Hepatocyte (in vitro differentiated cells): ENCODE results near the gene PALD1. TPM values are rescaled to one million over a fixed set of nuclear protein-coding genes. Genes with fewer than 3 reads are reported as not detected.

Experiments
- DNase-seq: peaks from one replicate; pipeline ENCODE4 v3.0.0-alpha.2; 2016; ENCODE audit warnings: low spot score
- H2AFZ ChIP-seq: fragments of 200-600 bp; sonication (generic); 2 replicates; pipeline ENCODE4 v1.6.0; 2016; ENCODE audit warnings: antibody characterized with exemption, mild to moderate bottlenecking
- H3K27ac ChIP-seq: fragments of 200-600 bp; sonication (generic); 2 replicates; pipeline ENCODE4 v1.5.1; 2016; ENCODE audit warnings: mild to moderate bottlenecking
- H3K27me3 ChIP-seq: fragments of 200-600 bp; sonication (generic); 2 replicates; pipeline ENCODE4 v1.6.1; 2016
- H3K36me3 ChIP-seq: fragments of 200-600 bp; sonication (generic); replicated peaks from 2 replicates; pipeline ENCODE4 v1.5.1; 2016; ENCODE audit warnings: low read depth; ENCODE audit not compliant: insufficient read depth
- H3K4me1 ChIP-seq: fragments of 200-600 bp; sonication (generic); 2 replicates; pipeline ENCODE4 v1.5.1; 2016; ENCODE audit warnings: mild to moderate bottlenecking, moderate library complexity; ENCODE audit not compliant: insufficient read depth
- H3K4me2 ChIP-seq: fragments of 200-600 bp; sonication (generic); 2 replicates; pipeline ENCODE4 v1.6.0; 2016
- H3K4me3 ChIP-seq: fragments of 200-600 bp; sonication (generic); 2 replicates; pipeline ENCODE4 v1.5.1; 2016; ENCODE audit warnings: mild to moderate bottlenecking
- H3K79me2 ChIP-seq: fragments of 200-600 bp; sonication (generic); 2 replicates; pipeline ENCODE4 v1.6.0; 2017; ENCODE audit warnings: mild to moderate bottlenecking
- H3K9me2 ChIP-seq: fragments of 200-600 bp; sonication (generic); replicated peaks from 2 replicates; pipeline ENCODE4 v1.6.0; 2017; ENCODE audit warnings: mild to moderate bottlenecking; ENCODE audit not compliant: insufficient read depth
- H3K9me3 ChIP-seq: fragments of 200-600 bp; sonication (generic); 2 replicates; pipeline ENCODE4 v1.5.1; 2016; ENCODE audit warnings: low read depth, mild to moderate bottlenecking
- H4K20me1 ChIP-seq: fragments of 200-600 bp; sonication (generic); 2 replicates; pipeline ENCODE4 v1.6.0; 2016; ENCODE audit warnings: mild to moderate bottlenecking; ENCODE audit not compliant: insufficient read depth, poor library complexity, severe bottlenecking
- EZH2 ChIP-seq: fragments of 200-600 bp; sonication (generic); IDR thresholded peaks from 2 replicates; pipeline ENCODE4 v1.6.1; 2016; ENCODE audit warnings: antibody characterized with exemption, mild to moderate bottlenecking, borderline replicate concordance
- EZH2phosphoT487 ChIP-seq: fragments of 200-600 bp; sonication (generic); IDR thresholded peaks from one replicate; pipeline ENCODE4 v1.6.1; 2018; ENCODE audit warnings: antibody characterized with exemption, mild to moderate bottlenecking, low read depth, moderate library complexity; ENCODE audit not compliant: unreplicated experiment, severe bottlenecking
- WGBS: methylation state at CpG from one replicate; pipeline ENCODE4 v1.1.6; 2016; ENCODE audit warnings: low lambda C conversion rate; ENCODE audit errors: missing lambda C conversion rate; 5-methylcytosine and 5-hydroxymethylcytosine counted together
- polyA plus RNA-seq: library from polyadenylated mRNA; unstranded; fragments of >200 nt; fragmentation: Nextera tagmentation; extraction: Ambion mirVana; gene quantifications from 2 replicates; pipeline ENCODE4 v1.2.1, GENCODE V29; 2016
- total RNA-seq: library from RNA; depleted of rRNA; stranded (reverse); fragments of >200 nt; gene quantifications from 2 replicates; pipeline ENCODE4 v1.2.3, GENCODE V29; 2014
- TF ChIP-seq, protein P1 (sequence below): fragments of 200-600 bp; sonication (generic); IDR thresholded peaks from 2 replicates; pipeline ENCODE4 v1.5.1; 2016; ENCODE audit warnings: antibody characterized with exemption, mild to moderate bottlenecking; ENCODE audit not compliant: poor library complexity

PALD1 gene
- total and polyA plus RNA-seq, 2 experiments from 2014 or later = 1.3 to 2.2 TPM

DNA sequence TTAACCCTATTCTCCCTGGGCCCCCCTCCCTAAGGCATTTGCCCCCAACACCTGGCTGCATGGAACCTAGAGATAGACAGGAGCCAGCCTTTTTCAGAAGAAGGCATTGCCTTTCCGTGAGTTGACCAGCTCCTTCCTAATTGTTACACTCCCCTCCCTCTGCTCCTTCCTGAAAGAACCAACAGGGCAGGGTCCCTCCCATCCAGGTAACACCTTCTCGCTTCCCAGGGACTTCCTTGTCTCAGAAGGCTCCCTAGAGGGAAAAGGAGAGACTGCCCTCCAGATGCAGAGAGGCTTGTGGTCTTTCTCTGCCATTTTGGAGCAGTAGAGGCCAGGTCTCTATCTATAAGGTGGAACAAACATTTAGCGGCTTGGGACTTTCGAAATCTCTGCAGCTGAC, 31.9 kb downstream of the PALD1 start:
- 74% methylated on average over 4 of the region's 4 CpGs for WGBS
- Histone ChIP-seq H3K27ac (no peak overlapping the region), H4K20me1 (no peaks in the 10 kb centered on the region), H2AFZ (no peak overlapping the region), H3K36me3 (no peaks in the 10 kb centered on the region), H3K9me3 (no peaks in the 10 kb centered on the region), H3K79me2 (no peaks in the 10 kb centered on the region), H3K4me3 (no peak overlapping the region), H3K4me2 (no peak overlapping the region), H3K4me1 (peaks cover 8% of the 10 kb centered on the region), H3K9me2 (no peaks in the 10 kb centered on the region), H3K27me3 (no peaks in the 10 kb centered on the region)
- DNase-seq = no peak
- TF ChIP-seq, protein P1, sequence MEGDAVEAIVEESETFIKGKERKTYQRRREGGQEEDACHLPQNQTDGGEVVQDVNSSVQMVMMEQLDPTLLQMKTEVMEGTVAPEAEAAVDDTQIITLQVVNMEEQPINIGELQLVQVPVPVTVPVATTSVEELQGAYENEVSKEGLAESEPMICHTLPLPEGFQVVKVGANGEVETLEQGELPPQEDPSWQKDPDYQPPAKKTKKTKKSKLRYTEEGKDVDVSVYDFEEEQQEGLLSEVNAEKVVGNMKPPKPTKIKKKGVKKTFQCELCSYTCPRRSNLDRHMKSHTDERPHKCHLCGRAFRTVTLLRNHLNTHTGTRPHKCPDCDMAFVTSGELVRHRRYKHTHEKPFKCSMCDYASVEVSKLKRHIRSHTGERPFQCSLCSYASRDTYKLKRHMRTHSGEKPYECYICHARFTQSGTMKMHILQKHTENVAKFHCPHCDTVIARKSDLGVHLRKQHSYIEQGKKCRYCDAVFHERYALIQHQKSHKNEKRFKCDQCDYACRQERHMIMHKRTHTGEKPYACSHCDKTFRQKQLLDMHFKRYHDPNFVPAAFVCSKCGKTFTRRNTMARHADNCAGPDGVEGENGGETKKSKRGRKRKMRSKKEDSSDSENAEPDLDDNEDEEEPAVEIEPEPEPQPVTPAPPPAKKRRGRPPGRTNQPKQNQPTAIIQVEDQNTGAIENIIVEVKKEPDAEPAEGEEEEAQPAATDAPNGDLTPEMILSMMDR = no peak
- TF ChIP-seq EZH2 = no peak
- TF ChIP-seq EZH2phosphoT487 = no peak

DNA sequence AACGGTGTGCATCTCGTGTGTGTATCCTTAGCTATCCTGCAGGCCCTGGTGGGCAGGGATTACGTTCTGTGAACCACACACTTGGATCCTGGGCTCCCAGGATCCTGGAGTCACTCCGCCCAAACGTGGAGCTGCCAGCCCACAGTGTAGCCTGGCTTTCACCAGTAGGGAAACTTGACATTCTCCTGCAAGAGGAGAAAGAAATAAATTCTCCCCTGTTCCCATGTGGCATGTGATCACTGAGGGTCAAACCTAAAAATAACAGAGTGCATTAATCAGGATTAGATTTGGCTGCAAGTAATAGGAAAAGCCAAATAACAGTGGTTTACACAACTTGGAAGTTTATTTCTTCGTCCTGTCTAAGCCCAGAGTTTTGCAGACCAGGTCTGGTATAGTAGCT, 32.3 kb downstream of the PALD1 start:
- Histone ChIP-seq H3K9me3 (no peaks in the 10 kb centered on the region), H3K9me2 (no peaks in the 10 kb centered on the region), H4K20me1 (no peaks in the 10 kb centered on the region), H3K79me2 (no peaks in the 10 kb centered on the region), H3K4me3 (no peak overlapping the region), H3K4me2 (no peak overlapping the region), H3K4me1 (peaks cover 8% of the 10 kb centered on the region), H3K27ac (no peak overlapping the region), H2AFZ (no peak overlapping the region), H3K36me3 (no peaks in the 10 kb centered on the region), H3K27me3 (no peaks in the 10 kb centered on the region)
- TF ChIP-seq, protein P1 = no peak
- TF ChIP-seq EZH2phosphoT487 (no peak), EZH2 (no peak)
- no peak for DNase-seq
- 71% methylated on average over 6 of the region's 6 CpGs for WGBS

DNA sequence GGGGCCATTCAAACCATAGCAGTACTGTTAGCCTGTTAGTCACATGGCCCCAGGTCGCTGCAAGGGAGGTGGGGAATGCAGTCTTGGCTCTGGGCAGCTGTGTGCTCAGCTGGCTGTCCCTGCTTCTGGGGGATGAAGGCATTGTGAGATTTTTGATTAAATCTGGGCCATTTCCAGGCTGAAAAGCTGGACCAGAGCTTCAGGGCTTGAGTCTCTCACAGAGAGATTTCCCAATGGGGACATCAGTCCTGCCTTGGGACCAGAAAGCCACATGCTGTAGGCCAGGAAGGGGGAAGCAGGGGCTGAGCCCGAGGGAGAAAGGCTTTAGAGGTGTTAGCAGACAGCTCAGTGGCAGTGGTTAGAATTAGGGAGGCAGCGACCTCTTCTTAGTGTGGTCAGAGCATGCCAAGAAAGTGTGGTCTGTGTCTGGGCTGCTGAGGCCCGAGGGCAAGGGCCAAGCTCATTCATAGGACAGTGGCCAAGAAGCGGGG, 33.6 kb downstream of the PALD1 start:
- Histone ChIP-seq H4K20me1 (no peaks in the 10 kb centered on the region), H3K9me2 (no peaks in the 10 kb centered on the region), H3K4me1 (peaks cover 8% of the 10 kb centered on the region), H3K9me3 (no peaks in the 10 kb centered on the region), H3K4me3 (no peak overlapping the region), H3K79me2 (no peaks in the 10 kb centered on the region), H3K36me3 (no peaks in the 10 kb centered on the region), H3K27ac (no peak overlapping the region), H3K27me3 (no peaks in the 10 kb centered on the region), H2AFZ (no peak overlapping the region), H3K4me2 (no peak overlapping the region)
- 74% methylated on average over 5 of the region's 5 CpGs for WGBS
- no peak for DNase-seq
- TF ChIP-seq, protein P1 = no peak
- no peak for TF ChIP-seq EZH2phosphoT487
- no peak for TF ChIP-seq EZH2

DNA sequence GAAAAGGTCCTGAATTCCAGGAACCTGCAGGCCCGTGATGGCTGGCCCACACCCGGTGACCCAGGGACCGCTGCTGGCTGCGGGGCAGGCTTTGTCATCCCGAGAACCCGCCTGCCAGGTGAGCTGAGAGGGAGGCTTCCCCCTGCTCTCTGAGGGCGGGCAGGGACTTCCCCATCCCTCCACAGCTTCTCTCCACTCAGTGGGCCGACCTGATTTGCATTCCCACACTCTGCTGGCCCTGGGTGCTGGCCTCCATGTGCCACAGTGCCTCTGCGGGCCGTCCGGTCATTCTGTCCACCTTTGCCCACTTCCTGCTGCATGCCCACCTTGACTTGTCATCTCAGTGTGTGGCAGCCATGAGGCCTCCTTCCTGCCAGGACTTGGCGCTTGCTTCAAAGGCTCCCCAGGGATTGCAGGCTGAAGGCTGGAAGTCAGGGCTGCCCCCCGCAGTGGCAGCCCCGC, 35.3 kb downstream of the PALD1 start:
- Histone ChIP-seq H4K20me1 (no peaks in the 10 kb centered on the region), H3K9me2 (no peaks in the 10 kb centered on the region), H3K9me3 (no peaks in the 10 kb centered on the region), H3K4me1 (peaks cover 7% of the 10 kb centered on the region), H3K27me3 (no peaks in the 10 kb centered on the region), H3K4me2 (no peak overlapping the region), H2AFZ (no peak overlapping the region), H3K27ac (no peak overlapping the region), H3K79me2 (no peaks in the 10 kb centered on the region), H3K36me3 (no peaks in the 10 kb centered on the region), H3K4me3 (no peak overlapping the region)
- 75% methylated on average over 14 of the region's 14 CpGs for WGBS
- TF ChIP-seq EZH2 = no peak
- TF ChIP-seq EZH2phosphoT487 = no peak
- TF ChIP-seq, protein P1 = no peak
- no peak for DNase-seq
